NCI-H446 (cell line): ENCODE results near the gene ACACB.

Source experiments
- DNase-seq, 2 experiments: peaks; one replicate each; lab custom pipeline; 2025; lab: John Stamatoyannopoulos, UW

Gene ACACB

DNA sequence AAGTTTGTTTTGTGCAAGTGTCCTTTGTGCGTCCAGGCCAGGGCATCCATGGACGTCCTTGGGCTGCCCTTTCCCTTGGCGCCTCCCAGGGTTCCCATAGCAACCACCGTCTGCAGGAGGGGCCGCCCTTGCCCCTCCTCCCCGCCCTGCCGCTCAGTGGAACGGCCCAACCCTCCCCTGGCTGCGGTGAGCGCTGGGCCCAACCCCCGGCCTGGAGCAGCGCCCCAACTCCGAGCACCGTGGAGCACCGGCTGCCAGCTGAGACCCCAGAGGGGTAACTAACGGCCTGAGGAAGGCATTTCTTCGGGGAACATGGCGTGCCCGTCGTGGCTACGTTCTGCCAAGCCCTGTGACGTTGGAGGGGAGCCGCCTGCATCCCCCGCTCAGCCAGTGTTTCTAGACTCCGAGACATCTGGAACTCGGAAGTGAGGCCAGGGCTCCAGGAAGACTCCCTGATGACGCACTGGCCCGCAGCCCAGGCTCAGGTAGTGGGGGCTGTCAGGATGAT lies 5.3 kb upstream of the ACACB start:
- DNase-seq: no peak

DNA sequence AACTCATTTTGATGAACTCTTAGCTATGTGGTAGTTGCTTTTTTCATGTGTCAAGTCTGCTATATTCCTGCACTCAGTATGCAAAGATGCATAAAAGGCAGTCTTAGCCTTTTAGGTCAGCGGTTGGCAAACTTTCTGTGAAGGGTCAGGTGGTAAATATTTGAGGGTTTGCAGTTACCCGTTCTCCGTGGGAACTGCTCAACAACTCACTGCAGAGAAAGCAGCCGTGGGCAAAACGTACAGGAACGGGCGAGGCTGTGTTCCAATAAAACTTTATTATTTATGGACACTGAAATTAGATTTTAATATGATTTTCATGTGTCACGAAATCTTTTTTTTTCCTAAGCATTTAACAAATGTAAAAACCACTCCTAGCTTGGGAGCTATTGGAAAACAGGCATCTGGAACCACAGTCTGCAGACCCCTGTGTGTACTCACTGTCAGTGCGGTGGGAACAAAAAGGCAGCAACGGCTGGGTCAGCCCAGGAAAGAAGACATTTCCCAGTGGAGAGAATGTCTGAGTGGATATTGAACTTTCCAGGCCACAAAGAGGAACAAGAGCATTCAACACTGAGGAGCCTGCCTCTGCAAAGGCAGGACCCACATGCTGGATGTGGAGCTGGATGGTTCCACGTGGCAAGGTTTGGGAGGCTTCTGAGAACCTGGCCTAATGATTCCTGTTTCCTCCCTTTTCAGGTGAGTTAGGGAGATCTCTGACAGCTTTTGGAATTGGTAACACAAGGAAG lies 3.5 kb upstream of the ACACB start:
- DNase-seq: no peak

DNA sequence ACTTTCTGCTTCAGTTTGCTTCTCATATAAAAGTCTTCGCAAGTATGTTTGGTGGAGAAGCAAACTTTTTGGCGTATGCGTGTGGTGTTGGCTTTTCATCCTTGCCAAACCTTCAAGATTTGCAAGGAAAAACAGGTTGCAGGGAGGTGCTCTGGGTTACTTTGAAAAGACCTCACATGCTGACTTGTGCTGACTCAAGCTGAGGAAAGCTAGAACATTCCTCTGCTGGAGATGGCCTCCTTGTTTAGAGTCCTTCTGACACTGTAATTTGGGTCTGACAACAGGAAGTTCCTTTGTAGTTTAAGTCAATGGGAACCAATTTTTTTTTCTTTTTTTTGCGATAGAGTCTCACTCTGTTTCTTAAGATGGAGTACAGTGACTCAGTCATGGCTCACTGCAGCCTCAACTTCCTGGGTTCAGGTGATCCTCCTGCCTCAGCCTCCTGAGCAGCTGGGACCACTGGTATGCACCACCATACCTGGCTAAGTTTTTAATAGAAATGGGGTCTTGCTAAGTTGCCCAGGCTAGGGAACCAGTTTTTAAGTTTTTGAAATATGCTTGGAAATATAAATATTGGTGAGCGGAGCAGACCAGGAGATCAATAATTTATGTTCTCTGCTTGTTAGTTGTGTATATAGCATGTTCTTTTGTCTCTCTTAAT lies 2.6 kb upstream of the ACACB start:
- no peak for DNase-seq

DNA sequence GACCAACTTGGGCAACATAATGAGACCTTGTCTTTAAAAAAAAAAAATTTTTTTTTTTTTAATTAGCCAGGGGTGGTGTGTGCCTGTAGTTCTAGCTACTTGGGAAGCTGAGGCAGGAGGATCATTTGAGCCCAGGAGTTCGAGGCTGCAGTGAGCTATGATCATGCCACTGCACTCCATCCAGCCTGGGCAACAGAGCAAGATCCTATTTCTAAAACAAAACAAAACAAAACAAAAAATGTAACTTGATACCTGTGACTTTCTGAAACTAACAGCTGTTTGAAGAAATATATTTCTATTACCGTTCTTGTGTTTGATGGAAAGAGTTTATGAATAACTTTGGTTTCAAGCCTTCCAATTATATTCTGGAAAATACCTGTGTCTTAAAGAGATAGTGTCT lies 1.7 kb upstream of the ACACB start:
- no peak for DNase-seq

DNA sequence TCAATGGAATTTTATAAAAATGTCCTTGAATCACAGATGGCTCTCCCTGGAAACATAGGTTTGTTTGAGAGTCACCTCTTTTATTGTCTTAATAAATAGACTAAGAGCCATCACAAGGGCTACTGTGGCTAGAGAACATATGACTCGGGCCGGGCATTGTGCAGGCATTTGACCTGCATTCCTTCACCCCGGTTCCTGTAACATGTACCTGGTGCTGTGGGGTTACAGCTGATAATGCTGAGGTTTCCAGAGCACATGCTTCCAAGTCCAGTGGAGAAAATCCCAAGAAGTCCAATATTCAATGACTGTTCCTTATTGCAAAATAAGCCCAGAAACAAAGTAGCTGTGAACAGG lies 1.0 kb upstream of the ACACB start:
- no peak for DNase-seq

DNA sequence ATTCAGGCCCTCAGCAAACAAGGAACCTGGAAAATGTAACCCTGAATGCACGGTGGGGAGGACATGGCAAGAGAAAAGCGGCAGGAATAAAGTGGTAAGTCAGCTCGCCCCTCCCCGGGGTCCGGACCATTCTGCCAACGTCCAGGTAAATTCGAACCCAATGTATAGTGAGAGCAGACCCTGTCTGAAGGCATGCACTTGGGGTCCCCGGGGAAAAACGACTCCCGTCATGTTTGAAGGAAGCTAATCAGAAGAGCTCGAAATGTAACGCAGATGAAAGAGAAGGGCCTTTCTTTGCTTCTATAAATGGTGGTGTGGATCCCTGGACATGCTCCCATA lies 193 bp downstream of the ACACB start:
- no peak for DNase-seq

DNA sequence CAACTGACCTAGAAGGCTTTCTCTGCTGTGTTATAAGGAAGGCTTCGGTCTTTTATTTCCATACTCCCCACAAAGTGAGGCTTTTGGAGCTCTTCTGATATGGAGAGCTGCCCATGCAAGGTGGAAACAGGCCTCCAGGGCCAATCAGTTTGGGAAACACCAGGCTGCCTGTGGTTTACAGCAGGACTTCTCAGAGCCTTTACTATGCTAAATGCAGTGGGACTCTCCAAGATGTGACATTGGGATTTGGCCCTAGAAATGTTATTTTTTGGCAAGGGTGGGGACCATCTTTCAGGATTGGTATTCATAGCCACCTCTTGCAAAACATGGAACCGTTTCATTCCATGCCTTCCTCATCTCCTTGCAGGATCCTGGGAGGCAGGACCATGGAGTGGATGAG lies 3.7 kb downstream of the ACACB start:
- DNase-seq: no peak

DNA sequence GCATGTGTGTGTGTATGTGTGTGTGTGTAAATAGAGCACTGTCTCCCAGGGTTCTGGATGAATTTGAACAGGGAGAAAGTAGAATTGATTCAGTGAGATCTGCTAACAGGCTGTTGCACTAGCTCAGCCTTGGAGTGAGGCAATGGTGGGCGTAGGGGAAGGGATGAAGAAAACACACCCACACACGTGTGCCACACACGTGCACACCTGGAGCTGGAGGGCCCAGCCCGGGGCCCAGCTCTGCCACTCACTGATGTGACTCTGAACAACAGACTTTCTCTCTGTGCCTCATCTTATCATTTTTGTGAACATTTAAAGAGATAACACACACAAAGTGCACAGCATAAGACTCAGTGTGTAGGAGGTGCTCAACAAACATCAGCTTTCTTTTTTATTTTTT lies 4.2 kb downstream of the ACACB start:
- DNase-seq: no peak

DNA sequence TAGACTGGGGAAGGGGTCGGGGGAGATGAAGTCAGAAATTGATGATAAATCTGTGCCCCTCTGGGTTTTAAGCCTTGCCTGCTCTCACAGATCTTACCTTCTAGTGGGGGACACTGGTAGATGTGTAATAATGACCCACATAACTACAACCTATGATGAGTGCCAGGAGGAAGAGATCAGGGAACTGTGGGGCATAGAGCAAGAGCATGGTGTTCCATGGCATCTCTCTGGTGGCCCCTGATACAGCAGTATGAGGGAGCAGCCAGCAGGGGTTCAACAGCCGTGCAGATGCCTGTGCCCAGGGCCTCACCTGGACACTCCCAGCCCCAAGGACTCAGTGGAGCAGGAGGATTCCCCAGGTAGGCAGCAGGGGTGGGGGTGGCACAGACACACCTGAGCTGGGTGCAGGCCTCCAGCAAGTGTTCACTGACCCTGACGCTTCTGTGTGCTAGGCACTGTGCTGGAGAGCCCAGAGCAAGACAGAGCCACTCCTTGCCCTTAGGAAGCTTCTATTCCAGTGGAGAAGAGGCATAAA lies 5.0 kb downstream of the ACACB start:
- no peak for DNase-seq

DNA sequence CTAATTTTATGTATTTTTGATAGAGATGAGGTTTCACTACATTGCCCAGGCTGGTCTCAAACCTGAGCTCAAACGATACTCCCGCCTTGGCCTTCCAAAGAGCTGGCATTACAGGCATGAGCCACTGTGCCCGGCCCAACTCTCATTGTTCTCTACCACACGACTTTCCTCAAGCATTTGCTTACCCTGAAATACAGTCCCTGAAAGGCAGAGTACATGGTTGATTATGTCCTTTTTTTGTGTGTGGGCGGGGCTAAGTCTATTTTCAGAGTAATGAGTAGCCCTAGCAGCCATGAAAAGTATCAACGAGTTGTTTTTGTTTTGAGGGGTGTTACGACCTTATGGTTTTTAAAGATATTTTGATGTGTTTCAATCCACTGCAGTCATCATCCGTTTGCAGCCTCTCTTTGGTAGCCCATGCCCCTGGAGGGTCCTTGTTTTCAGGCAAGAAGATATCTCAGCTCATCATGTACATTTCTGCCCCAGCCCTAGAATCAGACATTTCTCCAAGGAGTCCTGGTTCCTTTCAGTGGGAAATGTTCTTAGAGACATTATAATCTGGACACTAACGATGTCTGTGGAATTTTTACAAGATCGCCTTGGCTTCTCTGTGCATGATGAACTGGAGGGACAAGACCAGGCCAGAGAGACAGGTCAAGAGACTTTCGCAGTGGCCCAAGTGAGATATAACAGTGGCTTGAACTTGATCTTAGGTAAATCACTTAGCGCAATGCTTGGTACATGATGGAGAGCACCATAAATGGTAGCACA lies 8.7 kb downstream of the ACACB start:
- DNase-seq: no peak

DNA sequence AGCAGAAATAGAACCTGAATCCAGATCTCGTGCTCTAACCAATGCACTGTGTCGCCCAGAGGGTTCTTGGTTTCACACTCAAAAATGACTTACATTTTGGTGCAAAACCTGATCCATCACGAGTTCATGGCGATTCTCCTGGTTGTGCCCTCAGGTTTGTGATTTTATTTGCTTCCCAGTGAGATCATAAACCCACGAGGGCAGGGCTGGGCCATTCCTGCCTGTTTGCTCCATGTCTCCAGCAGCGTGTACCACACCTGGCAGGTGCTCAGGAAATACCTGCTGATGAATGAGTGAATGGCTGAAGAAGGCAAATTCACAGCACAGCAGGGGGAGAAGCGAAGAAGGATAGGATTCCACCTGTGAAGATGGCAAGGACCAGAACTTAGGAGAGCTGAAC lies 9.4 kb downstream of the ACACB start:
- DNase-seq: no peak

DNA sequence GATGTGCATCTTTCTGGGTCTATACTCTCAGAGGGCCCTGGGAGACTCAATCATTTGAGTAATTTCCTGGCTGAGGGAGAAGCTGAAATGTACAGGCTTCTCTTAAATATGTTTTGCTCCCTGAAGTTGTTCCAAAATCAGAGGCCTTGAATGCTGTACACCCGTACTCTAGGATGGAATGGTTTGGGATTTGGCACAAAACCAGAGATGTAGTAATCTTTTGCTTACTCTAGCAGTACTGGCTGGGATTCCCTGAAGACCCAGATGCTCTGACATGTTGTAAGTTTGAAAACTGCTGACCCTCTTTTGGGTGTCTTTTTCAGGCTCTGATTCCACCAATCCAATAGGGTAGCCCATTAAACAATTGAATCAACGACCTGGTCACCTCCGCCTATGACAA lies 10.4 kb downstream of the ACACB start:
- DNase-seq: no peak

DNA sequence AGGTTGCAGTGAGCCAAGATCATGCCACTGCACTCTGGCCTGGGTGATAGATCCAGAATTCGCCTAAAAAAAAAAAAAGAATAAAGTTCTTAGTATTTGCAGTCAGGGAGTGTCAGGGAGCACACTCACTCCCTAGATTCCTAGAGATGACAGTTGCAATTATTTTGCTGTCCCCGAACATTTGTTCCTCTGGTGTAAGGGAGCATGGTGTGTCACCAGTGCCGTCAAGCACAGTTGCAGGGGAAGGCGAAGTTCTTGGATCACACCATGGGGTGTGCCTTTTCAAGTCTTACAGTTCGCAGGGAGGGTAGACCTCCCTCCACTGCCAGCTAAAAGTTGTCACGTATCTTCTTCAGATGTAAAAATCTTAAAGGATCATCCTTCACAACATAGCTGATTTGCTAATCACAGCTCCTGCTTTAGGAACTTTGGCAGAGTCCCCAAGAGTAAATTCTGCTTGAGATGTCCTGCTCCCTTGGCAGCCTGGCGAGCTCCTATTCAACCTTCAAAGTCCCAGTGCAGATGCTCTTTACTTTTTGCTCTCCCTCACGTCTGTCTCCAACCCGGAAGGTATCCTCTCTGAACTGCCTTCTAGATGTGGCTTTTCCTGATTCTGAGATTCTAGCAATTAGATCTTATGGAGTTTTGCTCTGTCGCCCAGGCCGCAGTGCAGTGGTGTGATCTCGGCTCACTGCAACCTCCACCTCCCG lies 11.3 kb downstream of the ACACB start:
- no peak for DNase-seq

DNA sequence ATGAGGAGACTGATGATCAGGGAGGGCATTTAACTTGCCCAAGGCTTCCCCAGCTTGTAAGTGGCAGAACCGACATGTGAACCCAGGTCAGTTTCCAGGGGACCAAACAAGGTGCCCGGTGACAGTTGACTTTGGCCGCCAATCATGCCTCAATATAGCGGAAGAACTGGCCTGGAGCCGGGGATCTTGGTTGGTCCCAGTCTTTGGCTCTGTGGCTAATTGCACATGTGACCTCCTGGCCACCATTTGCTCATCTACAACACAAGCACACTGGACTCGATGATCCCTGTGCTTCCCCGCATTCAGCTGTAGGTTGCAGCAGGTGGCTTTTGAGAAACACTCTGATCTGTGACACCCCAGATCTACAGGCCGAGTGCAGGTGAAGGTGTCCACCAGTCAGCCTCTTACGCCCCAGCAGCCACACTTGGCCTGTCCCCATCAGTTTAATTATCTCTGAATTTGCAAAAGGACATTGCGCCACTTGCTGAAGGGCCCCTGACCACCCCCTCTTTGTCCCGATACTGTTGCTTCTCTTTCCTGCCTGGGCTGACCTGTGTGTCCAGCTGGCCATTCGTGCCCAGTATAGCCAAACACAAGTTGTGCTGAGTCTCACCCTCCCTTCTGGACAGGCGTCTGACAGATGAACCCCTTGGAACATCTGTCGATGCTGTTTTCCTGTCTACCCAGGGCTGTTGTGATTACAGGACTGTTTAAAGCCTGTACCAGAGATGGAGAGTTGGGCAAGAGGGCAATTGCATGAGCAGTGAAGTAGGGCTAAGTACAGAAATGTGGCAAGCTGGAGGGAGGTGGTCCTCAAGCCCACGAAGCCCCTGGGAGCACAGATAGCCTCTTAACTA lies 14.1 kb downstream of the ACACB start:
- no peak for DNase-seq

DNA sequence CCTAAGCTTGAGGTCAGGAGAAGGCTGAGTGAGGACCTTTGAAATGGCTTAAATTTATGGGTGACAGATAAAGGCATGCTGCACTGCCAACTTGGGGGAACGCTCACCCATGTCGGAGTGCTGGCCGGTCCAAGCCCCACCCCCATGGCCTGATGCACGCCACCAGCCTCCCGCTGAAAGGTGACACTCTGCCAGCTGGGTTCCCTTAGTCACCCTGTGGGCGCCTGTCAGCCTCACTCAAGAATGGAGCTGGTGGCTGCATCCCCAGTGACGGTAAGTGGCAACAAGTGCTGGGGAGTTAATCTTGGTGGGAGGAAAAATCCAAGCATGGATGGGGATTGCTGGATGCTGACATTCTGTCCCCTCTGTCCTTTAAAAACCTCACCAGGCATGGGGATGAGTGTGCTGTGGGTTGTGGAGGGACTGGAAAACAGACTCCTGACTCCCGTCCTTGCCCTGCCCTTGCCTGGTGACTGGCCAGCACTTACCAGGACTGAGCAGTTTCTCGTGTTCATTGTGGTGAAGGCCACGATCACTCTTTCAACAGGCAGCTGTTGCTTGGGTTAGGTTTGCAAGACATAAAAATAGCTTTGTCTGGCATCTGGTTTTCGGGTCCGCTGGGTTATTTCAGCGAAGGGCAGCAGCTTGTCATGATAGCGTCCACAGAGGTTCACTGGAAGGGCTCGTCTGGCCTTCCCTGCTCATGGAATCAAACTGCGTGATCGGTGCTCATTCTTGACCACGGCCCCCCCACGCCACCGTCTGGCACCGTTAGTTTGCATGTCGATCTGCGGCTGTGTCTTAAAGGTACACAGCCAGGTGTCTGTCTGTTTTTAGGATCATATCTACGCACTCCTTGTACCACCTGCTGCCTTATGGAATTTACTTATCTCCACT lies 15.0 kb downstream of the ACACB start:
- DNase-seq: no peak

DNA sequence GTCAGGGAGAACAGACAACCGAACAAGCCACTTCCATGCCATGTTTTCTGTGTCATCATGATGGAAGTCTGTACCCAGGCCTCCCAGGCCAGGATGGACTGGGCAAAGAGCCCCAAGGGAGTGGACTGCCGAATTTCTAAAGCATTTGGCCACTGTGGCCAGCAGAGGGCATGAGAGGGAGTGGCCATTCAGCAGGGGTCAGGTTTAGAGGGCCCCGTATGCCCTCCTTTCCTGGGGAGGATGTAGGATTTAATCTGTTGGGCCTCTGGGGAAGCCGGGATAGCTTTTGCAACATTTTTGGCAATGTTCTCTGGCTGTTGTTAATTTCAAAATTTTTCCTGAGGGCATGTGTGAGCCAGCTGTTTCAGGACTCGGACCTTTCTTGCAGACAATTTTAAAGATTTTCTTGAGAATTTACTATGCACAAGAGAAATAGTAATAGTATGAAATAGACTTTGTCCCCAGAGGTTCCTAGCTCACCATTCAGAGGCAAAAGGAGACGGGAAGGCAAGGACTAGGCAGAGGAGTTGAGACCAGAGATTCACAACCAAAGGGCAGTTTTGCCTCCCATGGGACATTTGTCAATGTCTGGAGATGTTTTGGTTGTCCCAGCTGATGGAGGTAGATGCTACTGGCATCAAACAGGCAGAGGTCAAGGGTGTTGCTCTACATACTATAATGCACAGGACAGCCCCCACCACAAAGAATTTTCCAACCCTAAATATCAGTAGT lies 18.0 kb downstream of the ACACB start:
- DNase-seq: no peak

DNA sequence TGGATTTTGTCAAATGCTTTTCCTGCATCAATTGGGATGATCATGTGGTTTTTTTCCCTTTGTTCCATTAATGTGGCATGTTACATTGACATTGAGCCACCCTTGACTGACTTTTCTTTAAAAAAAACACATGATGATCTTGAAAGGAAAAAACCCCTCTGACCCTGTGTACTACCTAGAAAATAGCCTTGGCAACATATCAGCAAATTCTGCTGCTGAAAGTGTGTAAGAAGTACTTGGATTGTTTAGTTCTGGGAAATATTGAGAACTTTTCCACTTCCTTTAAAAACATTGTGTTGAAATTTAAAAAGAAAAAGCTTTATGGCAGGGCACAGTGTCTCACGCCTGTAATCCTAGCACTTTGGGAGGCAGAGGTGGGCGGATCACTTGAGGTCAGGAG lies 20.7 kb downstream of the ACACB start:
- DNase-seq: no peak

DNA sequence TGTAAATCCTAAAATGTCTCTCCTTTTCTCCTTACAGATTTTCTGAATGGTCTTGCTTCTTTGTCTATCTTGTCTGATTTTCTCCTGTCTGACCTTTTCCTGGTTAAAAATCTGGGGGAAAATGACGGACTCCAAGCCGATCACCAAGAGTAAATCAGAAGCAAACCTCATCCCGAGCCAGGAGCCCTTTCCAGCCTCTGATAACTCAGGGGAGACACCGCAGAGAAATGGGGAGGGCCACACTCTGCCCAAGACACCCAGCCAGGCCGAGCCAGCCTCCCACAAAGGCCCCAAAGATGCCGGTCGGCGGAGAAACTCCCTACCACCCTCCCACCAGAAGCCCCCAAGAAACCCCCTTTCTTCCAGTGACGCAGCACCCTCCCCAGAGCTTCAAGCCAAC lies 23.0 kb downstream of the ACACB start:
- no peak for DNase-seq

DNA sequence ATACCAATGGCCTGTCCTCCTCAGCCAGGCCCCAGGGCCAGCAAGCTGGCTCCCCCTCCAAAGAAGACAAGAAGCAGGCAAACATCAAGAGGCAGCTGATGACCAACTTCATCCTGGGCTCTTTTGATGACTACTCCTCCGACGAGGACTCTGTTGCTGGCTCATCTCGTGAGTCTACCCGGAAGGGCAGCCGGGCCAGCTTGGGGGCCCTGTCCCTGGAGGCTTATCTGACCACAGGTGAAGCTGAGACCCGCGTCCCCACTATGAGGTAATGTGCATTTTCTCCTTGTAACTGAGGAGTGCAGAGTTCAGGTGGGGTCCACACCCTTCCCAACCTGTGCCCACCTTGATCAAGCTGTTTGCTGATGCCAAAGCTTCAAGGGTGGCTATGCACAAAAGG lies 23.4 kb downstream of the ACACB start:
- no peak for DNase-seq

DNA sequence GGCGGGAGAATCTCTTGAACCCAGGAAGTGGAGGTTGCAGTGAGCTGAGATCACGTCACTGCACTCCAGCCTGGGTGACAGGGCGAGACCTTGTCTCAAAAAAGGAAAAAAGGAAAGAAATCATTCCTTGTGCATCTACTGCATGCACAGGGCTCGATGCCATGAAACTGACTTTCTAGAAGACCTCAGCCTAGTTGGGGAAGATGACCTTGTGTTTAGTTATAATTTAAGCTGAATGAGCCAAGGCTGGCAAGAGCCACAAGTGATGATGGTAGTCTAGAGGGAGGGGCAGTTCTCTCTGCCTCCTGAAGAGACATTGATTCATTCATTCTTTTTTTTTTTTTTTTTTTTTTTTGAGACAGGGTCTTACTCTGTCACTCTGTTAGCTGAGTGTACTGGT lies 24.2 kb downstream of the ACACB start:
- DNase-seq: no peak
